ENCODE results near the gene GPC5.

GPC5 gene

DNA sequence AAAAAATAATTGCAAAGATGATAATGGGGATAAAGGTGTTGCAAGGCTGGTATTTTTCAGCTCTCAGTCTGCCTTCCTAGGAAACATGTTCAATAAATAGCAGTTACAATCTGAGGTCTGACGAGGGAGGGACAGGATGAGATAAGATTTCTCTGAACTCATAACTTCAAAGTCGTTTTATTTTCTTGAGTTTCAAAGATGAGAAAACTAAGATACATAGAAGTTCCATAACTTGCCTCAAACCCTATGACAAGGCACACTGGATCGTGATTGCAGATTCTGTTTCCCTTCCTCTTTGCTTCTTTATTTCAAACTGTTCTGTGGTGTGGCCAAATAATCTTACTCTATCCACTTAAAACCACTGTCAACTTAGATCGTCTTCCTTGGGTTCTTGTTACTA, 327.2 kb downstream of the GPC5 start:
- no peak for DNase-seq

DNA sequence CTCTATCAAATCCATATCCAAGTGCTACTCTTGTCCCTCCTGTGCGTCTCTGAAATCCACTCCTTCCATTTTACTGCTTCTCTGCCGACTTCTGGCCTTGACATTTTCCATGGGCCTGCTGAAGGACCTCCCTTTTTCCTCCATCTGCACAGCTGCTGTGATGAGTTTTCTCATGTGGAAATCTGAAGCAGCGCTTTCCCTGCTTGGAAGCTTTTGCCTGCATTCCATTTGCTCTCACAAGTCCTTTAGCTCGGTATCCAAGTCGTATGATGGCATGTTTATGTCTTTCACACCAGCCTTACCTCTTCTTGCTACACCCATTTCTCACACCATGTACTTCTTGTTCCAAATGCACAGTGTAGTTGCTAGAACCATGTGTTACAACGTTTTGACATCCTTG, 328.2 kb downstream of the GPC5 start:
- no peak for DNase-seq

DNA sequence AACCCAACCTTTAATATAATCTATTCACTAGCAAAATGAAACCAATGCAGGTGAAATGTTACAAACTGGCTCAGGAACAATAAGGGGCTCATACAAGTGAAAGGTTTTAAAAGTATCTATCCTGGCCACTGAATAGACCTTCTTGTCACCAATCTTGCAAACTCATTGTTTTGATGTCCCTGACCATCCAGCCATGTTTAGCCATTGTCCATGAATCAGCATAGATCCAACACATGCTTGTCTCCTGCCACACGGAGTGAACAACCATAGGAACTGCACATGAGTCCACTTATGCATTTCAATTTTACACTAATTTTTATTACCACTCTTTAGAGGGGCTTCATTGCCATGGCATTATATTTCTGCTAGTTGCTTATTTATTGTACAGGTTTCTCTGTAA, 331.4 kb downstream of the GPC5 start:
- DNase-seq: no peak

DNA sequence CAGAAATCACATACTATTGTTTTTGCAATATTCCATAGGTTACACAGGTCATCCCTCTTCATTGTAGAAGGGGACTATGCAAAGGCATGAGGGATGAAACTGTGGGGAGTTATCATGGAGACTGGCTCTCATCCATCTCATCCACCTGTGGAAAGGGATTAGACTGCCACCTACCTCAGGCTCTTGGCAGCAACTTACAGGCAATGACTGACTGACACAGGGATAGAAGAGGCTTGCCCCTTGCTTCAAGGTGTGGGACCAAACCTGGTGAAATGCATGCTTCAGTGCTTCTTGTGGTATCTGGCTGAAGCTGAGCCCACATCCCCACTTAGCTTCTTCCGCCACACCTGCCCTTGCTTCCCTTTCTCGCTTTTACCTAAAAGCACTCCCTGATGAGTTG, 341.3 kb downstream of the GPC5 start:
- no peak for DNase-seq

DNA sequence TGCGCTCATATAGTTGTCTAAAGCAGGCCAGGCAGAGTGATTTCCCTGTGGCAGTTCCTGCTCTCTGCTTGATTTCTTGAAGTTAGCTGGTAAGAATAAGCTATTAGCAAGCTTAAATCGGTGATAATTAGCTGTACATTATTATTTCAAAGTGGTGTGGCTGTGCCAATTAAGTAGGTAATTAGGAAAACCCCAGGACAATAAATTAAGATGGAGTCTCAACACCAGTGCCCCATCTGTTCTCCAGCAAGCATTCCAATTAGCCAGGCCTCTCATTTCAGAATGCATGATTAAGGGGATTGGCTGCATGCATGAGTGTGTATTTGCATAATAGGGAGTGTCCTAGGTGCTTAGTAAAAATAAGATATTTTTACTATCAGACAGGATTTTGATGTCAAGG, 342.3 kb downstream of the GPC5 start:
- DNase-seq: no peak

DNA sequence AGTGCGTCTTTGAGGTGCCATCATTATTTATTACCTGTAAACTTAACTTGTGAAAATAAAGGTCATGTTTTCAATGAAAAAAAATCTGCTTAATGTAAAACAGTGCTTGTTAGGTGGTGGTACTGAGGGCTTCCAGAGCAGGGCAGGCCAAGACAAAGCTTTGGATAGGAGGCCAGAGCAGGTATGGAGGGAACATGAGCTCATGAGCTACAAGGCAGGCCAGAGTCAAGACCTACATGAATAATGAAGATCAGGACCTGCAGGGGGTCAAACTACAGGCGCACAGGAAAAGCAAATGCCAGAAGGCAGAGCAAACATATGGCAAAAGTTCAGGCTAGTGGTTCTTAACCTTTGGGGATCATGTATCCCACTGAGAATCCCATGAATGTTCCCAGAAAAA, 343.5 kb downstream of the GPC5 start:
- no peak for DNase-seq

DNA sequence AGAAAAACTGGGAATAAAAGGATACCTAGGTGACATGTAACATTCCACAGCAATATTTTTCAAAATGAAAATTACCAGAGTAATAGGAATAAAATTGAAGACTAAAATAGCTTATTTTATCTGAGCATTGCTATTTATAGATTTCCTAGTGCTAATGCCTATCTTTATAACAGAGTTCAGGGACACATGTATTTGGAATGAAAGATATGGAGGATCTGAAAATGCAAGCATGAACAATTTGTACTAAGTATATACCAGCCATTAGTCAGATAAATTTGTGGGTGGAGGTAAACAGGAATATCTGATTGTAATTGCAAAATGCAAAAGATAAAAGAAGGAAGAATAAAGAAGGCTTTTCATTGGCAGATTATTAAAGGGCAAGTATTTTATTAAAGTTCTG, 345.9 kb downstream of the GPC5 start:
- DNase-seq: no peak

DNA sequence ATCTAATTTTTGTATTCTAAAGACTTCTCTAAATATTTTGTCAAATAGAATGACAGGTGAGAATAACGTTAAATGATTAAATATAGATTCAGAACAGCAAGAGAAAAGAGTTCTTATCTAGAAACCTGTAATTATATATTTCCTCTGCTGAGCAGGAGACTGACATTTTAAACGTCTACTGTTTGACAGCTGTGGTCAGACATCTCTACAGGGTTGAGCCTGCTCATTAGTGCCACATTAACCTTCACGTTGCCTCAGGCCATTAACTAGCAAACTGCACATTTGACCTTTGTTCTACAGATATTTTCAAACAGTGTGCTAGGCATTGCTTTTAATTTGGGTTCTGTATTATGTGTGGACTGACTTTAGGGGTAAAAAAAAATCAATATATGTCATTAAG, 347.5 kb downstream of the GPC5 start:
- DNase-seq: no peak

DNA sequence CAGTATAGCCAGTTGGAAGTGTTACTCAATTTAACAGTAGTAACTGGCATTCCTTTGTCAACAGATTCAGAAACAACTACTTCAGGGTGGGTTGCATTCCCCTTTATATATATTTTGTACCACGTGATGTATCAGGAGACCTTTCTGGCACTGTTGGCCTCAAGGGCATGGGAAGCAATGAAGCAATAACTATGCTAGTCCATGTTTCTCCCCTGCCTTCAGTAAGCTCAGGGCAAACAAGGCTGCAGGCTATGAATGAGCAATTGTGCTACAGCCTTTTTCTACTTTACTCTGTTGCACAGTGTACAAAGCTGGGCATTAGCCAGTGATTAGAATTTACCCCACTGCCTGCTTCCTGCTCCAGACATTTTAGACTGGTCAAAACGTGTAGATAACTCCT, 348.8 kb downstream of the GPC5 start:
- no peak for DNase-seq

DNA sequence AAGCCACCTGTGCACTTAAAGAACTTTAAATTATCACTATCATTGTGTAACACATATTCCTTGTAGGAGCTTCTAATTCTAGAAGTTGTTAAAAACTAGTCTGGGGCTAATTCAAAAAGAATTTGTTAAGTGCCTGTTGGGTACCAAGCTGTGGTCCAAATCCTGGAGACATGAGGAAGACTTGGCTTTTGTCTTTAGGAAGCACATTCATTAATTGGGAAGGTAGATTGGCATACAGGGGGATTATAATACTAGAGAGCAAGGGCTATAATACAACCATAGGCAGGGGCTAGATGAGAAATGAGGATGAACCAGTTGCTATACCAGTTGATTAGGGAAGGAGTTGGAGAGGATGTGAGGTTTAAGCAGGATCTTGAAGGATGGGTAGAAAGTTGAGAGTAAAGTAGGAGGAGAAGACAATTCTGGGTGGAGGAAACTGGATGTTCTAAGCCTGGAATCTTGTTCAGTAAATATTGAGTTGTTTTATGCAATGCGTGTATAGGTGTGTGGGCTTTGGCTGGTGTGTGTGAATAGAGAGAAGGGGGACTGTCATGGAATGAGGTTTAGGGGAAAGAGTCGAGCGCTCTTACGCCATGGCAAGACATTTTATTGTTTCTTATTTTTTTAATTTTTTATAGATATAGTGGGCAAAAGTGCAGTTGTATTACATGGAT, 350.1 kb downstream of the GPC5 start:
- DNase-seq: no peak

DNA sequence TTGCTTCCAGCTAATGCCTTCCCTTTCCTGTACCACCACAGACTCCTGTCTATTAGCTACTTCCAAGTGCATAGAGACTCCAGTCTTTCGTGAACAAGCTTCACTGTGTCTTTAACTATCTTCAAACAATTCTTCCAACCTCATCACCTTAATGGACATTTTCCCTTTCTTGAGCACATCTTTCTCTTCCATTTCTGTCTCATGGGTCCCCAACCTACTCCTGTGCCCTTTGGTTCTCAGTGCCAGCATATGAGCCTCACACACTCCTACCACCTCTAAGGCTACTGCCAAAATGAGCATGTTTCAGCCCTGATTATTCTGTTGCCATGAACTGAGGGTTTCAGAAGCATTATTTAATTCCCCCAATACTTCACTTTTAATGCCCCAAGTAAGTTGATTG, 360.3 kb downstream of the GPC5 start:
- DNase-seq: no peak

DNA sequence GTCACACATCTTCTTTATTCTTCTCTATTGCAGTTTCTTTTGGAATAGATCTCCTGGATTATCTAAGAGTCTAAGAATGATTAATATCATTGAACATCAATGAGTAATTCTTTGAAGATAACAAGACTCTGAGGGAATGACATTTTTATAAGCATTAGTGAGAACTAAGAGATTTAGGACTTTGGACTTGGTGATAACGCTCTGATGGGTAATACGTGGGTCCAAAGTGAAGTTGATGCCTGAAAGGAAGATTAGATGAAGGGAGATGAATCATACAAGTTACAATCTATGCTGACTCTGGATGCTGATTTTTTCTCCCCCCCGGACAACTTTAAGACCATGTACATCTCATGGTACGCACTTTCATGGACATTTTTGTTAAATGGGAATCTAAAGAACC, 364.5 kb downstream of the GPC5 start:
- DNase-seq: no peak

DNA sequence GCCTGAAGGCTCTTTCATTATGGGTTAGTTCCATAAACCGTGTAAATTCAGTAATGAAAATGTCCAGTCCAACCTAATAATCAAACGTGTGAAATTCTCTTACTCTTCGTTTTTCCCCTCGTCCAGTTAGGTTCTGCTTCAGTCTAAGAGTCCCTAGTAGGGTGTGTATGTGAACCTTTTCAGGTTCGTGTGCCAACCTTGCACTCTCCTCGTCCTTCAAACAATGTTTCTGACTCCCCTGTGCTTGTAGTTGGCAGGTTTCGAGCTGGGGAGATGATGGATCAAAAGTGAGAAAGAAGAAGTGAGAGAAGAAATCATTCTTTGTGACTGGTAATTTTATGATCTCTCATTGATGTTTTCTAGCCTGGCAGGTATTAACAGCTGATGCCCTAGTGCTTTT, 366.1 kb downstream of the GPC5 start:
- no peak for DNase-seq

DNA sequence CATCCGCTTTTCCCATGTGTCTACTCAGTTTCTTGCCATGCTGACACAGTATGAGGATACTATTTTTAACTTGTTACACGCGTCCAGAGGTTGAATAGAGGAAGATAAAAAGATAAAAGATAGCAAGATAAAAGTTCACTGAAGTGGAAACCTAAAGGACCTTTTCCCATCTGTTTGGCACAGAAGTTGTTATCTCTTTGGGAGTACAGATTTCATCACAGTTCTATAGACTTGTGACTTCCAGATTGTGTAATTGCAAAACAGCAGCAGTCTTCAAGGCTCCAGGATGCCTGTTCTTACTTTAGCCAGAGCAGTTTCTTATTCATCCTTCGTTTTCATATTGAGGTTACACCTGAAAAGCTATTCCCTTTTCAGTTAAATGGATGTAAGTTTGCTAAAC, 369.2 kb downstream of the GPC5 start:
- no peak for DNase-seq

DNA sequence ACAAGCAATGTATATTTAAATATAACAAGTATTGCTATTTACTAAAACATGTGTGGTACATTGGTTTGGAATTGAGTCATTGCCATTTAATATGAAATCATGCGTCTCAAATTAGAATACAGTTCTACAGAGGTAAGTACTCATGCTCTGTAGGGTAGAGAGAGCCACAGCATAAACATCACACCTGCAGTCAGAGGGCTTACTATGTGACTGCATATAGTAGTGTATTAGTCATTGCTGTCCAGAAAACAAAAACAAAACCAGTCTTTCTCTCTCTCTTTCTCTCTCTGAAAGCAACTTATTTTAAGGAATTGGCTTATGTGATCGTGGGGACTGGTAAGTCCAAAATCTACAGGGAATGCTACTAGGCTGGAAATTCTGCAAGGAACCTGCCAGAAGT, 370.3 kb downstream of the GPC5 start:
- DNase-seq: no peak

DNA sequence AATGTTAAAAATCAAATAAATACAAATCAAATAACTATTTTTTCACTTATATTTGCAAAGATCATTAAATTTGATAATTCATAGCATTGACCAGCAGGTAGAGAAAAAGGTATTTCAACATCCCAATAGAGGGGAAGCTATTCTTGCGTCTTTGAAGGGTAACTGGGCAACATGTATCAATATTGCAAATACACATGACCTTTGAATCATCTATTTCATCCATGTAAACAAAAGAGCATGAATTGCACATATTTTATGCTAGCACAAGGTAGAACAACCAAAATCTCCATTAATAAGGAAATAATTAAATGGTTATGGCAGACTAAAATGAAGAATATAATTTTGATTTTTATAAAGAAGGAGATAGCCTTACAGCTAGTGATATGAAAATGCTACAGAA, 372.8 kb downstream of the GPC5 start:
- no peak for DNase-seq

DNA sequence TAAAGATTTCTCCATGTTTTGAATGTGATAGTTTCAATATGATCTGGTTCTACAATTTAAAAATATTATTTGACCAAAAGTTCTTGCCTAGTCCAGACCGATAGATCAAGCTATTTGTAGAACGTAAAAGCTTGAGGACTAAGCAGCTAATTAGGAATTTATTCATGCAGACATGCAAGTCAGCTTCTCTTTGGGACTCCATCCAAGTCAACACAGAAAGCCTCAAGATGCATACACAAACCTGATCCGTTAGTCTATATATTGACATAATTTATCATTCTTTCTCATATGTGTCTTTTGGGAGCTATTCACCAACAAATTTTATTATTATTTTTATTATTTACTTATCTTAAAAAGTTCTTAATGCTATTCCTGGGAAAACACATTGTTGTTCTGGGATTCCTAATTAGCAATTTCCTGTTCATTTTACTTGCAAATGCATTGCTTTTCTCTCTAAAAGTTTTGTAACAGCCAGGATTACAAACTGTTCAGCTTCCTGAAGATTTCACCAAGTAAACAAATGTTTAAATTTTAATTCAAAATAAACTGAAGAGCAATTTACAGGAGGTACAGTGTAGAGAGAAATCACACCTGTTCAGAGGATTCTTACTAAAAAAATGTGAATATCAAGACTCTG, 375.3 kb downstream of the GPC5 start:
- no peak for DNase-seq

DNA sequence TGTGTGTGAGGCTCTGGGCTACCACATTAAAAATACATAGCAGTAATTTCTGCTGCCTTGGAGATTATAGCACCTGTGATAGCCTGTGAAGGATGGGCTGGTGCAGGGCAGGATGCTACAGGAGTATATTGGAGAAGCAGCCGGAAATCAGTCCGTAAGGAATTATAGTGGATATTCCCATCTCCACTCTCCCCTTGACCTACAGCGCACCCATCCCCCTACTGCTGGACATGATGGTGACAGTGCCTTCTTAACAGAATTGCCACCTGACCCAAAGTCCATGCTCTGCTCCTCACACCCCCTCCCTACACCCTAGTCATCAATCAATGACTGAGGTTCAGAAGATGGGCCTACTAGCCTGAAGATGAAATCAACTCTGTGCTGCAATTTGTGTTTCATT, 376.0 kb downstream of the GPC5 start:
- DNase-seq: no peak

DNA sequence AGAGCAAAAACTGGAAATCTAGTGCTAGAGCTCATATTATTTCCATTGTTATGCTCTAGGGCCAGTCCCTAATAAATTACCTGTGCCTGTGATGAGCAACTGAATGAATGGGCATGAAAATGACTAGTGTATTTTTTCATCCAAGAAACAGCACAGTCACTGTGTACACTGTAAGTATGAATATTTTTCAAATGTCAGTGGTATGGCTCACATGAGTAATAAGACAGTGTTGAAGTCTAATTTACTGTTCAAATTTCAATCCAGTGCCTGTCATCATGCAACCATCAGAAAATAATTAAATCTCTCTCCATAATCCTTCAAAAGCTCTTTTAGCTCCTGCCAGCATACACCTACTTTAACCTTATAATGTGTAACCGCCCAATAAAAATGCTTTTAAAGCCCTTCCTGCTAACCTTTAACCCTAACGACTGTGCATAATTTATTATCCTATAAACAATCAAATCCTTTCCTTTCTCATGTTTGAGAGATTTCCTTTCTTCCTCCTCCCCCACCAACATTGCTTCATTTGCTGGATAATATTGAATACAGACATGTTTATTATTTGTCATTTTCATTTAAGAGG, 378.3 kb downstream of the GPC5 start:
- no peak for DNase-seq

DNA sequence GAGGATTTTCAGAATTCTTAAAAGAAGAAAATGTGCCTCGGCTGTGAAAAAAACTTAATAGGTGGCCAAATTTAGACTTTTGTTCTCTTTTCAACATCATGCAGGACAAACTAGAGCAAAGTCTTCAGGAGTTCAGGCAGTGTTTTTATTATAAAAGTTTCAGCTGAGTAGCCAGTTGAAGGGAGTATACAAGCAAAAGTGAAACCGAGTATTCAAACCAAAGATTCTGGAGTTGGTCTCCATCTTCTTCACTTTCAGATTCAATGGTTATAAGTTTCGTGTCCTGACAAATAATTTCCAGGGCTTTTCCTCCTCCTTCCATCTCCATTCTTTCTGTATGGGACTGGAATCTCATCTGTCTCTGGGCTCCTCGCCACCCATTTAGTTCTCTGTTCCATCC, 379.7 kb downstream of the GPC5 start:
- no peak for DNase-seq

DNA sequence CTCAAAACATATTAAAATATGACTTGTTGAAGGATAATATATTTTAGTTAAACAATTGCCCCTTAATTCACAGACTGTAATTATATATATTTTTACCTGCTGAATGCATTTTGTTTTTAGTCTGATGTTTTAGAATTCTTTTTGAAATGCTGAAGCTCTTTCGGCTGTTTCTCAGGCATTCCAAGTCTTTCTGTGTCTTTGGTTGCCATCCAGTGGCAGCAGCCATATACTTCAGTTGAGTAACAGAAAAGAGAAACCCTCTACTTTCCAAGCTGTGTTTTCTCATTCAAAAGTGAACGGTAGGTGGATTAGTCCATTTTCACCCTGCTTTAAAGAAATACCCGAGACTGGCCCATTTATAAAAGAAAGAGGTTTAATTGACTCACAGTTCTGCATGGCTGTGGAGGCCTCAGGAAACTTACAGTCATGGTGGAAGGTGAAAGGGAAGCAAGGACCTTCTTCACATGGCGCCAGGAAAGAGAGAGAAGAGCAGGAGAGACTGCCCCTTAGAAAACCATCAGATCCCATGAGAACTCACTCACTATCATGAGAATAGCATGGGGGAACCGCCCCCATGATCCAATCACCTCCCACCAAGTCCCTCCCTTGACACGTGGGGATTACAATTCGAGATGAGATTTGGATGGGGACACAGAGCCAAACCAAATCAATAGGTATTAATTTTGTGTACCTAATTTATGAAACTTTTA, 383.7 kb downstream of the GPC5 start:
- DNase-seq: peak; percentile 19

DNA sequence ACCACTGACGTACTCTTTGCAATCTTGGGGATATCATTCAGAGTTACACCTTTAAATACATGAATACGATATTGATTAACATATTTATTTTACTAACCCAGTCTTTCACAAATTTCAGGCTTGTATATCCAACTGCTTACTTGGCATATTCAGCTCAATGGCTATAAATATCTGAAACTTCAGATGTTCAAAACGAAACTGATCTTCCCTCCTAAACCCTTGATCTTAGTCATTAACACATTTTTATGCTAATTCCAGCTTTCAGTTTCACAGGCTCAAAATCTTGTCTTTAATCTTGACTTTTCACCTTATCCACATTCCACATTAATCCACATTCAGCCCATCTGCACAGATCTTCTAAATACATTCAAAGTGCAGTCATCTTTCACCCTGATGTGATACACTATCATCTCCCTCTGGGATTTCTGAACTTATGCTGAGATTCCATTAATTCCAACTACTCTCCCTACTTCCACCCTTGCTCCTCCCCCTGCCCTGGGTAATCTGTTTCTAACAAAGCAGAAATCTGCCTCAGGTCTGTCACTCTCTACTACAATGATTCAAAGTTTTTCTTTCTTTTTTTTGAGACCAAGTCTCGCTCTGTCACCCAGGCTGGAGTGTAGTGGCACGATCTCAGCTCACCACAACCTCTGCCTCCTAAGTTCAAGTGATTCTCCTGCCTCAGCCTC, 387.2 kb downstream of the GPC5 start:
- no peak for DNase-seq

DNA sequence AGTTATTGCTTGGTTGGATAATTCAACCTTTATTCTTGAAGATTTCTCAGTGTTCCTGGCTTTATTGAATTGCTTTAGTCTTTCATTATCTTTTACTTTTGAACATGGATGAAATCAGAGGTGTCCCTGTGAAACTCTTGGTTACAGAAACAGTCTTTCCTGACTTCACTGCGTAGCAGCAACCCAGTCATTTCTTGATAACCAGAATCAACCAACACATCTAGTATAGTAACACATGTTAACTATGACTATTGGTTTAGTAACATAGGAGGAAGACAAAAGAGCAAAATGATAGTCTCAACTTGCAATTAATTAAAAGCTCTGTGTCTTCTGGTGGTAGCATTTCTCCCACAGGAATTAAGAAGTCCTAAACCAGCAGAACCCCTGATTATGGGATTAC, 393.6 kb downstream of the GPC5 start:
- no peak for DNase-seq

DNA sequence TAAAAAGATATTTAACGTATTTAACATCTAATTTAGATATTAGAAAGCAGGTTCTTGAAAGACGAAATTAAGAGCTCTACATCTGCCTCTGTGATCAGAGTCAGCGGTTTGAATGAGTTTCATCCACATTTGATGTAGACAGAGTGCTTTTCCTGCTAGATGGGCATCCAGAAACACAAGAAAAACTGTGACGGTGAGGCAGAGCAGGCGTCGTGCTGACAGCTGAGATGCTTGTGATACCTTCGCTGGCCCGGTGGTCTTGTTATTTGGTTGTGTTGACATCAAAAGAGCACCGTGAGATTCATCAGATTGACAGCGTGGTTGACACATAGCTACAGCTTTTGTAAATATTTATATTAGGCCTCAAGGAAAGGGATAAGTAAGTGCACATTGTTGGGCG, 399.1 kb downstream of the GPC5 start:
- DNase-seq: no peak

All from femur (tissue), 1 donor.